Stimulated activated CD4-positive, alpha-beta T cell treated with anti-CD3 and anti-CD28 coated beads, Interleukin-15, amount 100 ng/mL, for 24 hours (primary cell): Measurements from ENCODE around the gene SEBOX.
A peak's percentile ranks its signal among the peaks of the same experiment; 100 is the strongest.

Experiments used
- DNase-seq: peaks from one replicate; pipeline ENCODE4 v3.0.0-alpha.2; 2020

Gene SEBOX

GRCh38 chr17:28364665-28365363, at the start of gene SEBOX:
Gene SEBOX (minus strand): TSS chr17:28365199. CDS start chr17:28365151, 48 bp downstream.
- DNase-seq, result no peak

- no peak for DNase-seq
Observed at GRCh38 chr17:28413804-28414203, 48.8 kb upstream of the SEBOX start.

- DNase-seq, result no peak
Observed at GRCh38 chr17:28412099-28412498, 47.1 kb upstream of the SEBOX start.

GRCh38 chr17:28407974-28408306, 42.9 kb upstream of the SEBOX start:
- DNase-seq, result no peak

- DNase-seq, result no peak
Observed at GRCh38 chr17:28407130-28407973, 42.4 kb upstream of the SEBOX start.

- DNase-seq, result no peak
Observed at GRCh38 chr17:28406473-28406814, 41.4 kb upstream of the SEBOX start.

- DNase-seq, result peak; percentile 84
Observed at GRCh38 chr17:28405632-28406472, 40.9 kb upstream of the SEBOX start, which contains the start of gene SLC46A1. Gene SLC46A1 (minus strand): TSS chr17:28406212. CDS start chr17:28406114, 98 bp downstream.

GRCh38 chr17:28404812-28405570, 40.0 kb upstream of the SEBOX start:
- no peak for DNase-seq

- DNase-seq, result no peak
Observed at GRCh38 chr17:28404461-28404811, 39.4 kb upstream of the SEBOX start.

- DNase-seq, result no peak
Observed at GRCh38 chr17:28404007-28404406, 39.0 kb upstream of the SEBOX start.

- DNase-seq, result no peak
Observed at GRCh38 chr17:28402844-28403243, 37.8 kb upstream of the SEBOX start.

- no peak for DNase-seq
Observed at GRCh38 chr17:28402224-28402630, 37.2 kb upstream of the SEBOX start.

GRCh38 chr17:28399808-28400207, 34.8 kb upstream of the SEBOX start:
- no peak for DNase-seq

- no peak for DNase-seq
Observed at GRCh38 chr17:28398280-28398981, 33.4 kb upstream of the SEBOX start.

GRCh38 chr17:28397687-28398279, 32.8 kb upstream of the SEBOX start:
- DNase-seq, result no peak

- no peak for DNase-seq
Observed at GRCh38 chr17:28397275-28397674, 32.3 kb upstream of the SEBOX start.

GRCh38 chr17:28396635-28397239, 31.7 kb upstream of the SEBOX start:
- no peak for DNase-seq

GRCh38 chr17:28395968-28396367, 31.0 kb upstream of the SEBOX start:
- no peak for DNase-seq

GRCh38 chr17:28395426-28395825, 30.4 kb upstream of the SEBOX start:
- no peak for DNase-seq

GRCh38 chr17:28394337-28395116, 29.5 kb upstream of the SEBOX start:
- no peak for DNase-seq
